Body of pancreas (tissue), 4 donors: Measurements from ENCODE around the gene SSR2.

Source experiments
- CTCF ChIP-seq, 7 experiments: fragments of 450-650 bp in 4 of 7; fragments of 200-600 bp in 3 of 7; sonication (generic) in 3 of 7; IDR thresholded peaks; one replicate each; pipeline ENCODE4 v1.5.1; 2016 to 2019; ENCODE audit warnings: antibody characterized with exemption in 7 of 7
- POLR2A ChIP-seq, 3 donors: fragments of 450-650 bp; IDR thresholded peaks; one replicate each; pipeline ENCODE4 v1.6.1; 2016; ENCODE audit warnings: antibody characterized with exemption in 3 of 3, mild to moderate bottlenecking in 2 of 3

DNA sequence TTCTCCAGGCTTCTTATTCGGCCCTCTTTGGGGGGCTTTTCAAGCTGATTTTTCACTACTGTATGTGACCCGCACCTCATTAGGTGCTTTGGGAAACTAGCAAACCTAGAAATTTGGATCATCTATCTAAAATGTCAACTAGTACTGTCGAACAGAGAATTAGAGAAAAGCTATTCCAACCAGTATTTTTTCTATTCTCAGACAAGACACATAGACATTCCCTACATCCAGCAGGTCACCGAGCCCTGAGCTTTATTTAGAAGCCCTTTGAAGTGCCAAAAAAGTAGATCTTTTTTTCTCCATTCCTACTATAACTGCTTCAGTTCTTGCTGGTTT is 310 bp upstream of the SSR2 start:
- TF ChIP-seq POLR2A (IDR thresholded peaks at IDR 0.05): no peak
- no peak for TF ChIP-seq CTCF (IDR thresholded peaks at IDR 0.05)
